ENCODE results near the gene VPS13D.

GRCh38 chr1:12513181-12513580 is 283.4 kb downstream of the VPS13D start:
- TF ChIP-seq CTCF (IDR thresholded peaks at IDR 0.05; ENCODE audit: borderline replicate concordance, extremely low read depth, low read length, poor library complexity, severe bottlenecking): no peak
- no peak for TF ChIP-seq EZH2 (IDR thresholded peaks at IDR 0.05; ENCODE audit: borderline replicate concordance, low read depth, low read length, severe bottlenecking)
